GM21723 (cell line): ENCODE measurements around the gene DGKI.
"Not testable (repeated sequence)": the region's sequence is repeated elsewhere in the genome, so short reads cannot be mapped to it uniquely, and the experiment has no call there.

Experiments used
- ATAC-seq: cut with Tn5 transposase; IDR thresholded peaks from one replicate; pipeline ENCODE4 v1.9.1; 2021; ENCODE audit warnings: mild to moderate bottlenecking, moderate library complexity; ENCODE audit not compliant: unreplicated experiment

Gene DGKI

GRCh38 chr7:137747359-137748031, 99.3 kb downstream of the DGKI start:
- ATAC-seq, result no peak

GRCh38 chr7:137743021-137743420, 103.8 kb downstream of the DGKI start:
- ATAC-seq, result no peak

- ATAC-seq, result no peak
These were observed 104.7 kb downstream of the DGKI start for GRCh38 chr7:137742051-137742450.

GRCh38 chr7:137741443-137741842, 105.3 kb downstream of the DGKI start:
- ATAC-seq, result no peak

- no peak for ATAC-seq
These were observed 112.6 kb downstream of the DGKI start for GRCh38 chr7:137734221-137734620.

GRCh38 chr7:137732168-137732567, 114.6 kb downstream of the DGKI start:
- no peak for ATAC-seq

- no peak for ATAC-seq
These were observed 115.3 kb downstream of the DGKI start for GRCh38 chr7:137731436-137731835.

- no peak for ATAC-seq
These were observed 118.3 kb downstream of the DGKI start for GRCh38 chr7:137728426-137728825.

GRCh38 chr7:137727413-137727812, 119.4 kb downstream of the DGKI start:
- no peak for ATAC-seq

- ATAC-seq, result no peak
These were observed 128.4 kb downstream of the DGKI start for GRCh38 chr7:137718355-137718754.

GRCh38 chr7:137717811-137718271, 128.9 kb downstream of the DGKI start:
- no peak for ATAC-seq

- no peak for ATAC-seq
These were observed 129.7 kb downstream of the DGKI start for GRCh38 chr7:137717045-137717444.

GRCh38 chr7:137716061-137716460, 130.7 kb downstream of the DGKI start:
- ATAC-seq, result no peak

GRCh38 chr7:137715533-137715932, 131.2 kb downstream of the DGKI start:
- no peak for ATAC-seq

GRCh38 chr7:137715121-137715520, 131.7 kb downstream of the DGKI start:
- ATAC-seq, result no peak

GRCh38 chr7:137706330-137706729, 140.4 kb downstream of the DGKI start:
- not testable (repeated sequence) for ATAC-seq

- ATAC-seq, result no peak
These were observed 142.1 kb downstream of the DGKI start for GRCh38 chr7:137704723-137705122.

- no peak for ATAC-seq
These were observed 143.3 kb downstream of the DGKI start for GRCh38 chr7:137703291-137704010.

GRCh38 chr7:137696988-137697387, 149.8 kb downstream of the DGKI start:
- no peak for ATAC-seq

GRCh38 chr7:137696376-137696775, 150.4 kb downstream of the DGKI start:
- ATAC-seq, result no peak

- ATAC-seq, result no peak
These were observed 150.8 kb downstream of the DGKI start for GRCh38 chr7:137695942-137696341.

GRCh38 chr7:137695494-137695893, 151.3 kb downstream of the DGKI start:
- no peak for ATAC-seq
